NT2/D1 (cell line): ENCODE data around the gene ARID5A.

Experiments used
- YY1 ChIP-seq: IDR thresholded peaks from 2 replicates; pipeline ENCODE4 v1.6.1; 2011; ENCODE audit not compliant: insufficient read length, insufficient read depth
- ZNF274 ChIP-seq: IDR thresholded peaks from 2 replicates; pipeline ENCODE4 v1.6.1; 2011; ENCODE audit warnings: mild to moderate bottlenecking, low read depth, low read length

GRCh38 chr2:96547731-96548171 is 11.2 kb downstream of the ARID5A start:
- TF ChIP-seq ZNF274 (no peak), YY1 (no peak)
